HEK293 (cell line): ENCODE results near the gene MGAT4C.

ENCODE experiments used
- CTCF ChIA-PET: fragments of 350-600 bp; formaldehyde crosslinking; extraction: SDS; loops from one replicate; lab custom pipeline; 2021; ENCODE audit warnings: antibody characterized with exemption; lab: Yijun Ruan, JAX
- POLR2A ChIA-PET: fragments of 300-600 bp; formaldehyde crosslinking; extraction: SDS; loops from one replicate; lab custom pipeline; 2020; ENCODE audit warnings: antibody characterized with exemption, inconsistent platforms; lab: Yijun Ruan, JAX
- H3K27ac ChIP-seq: fragments of 200-500 bp; sonication (Bioruptor generic); 2 replicates; pipeline ENCODE4 v1.5.1; 2014; ENCODE audit warnings: low read depth, low read length, control low read depth, inconsistent platforms; ENCODE audit errors: extremely low read depth
- H3K36me3 ChIP-seq, 2 experiments: fragments of 200-500 bp in 1 of 2; sonication (Bioruptor generic) in 1 of 2; 1 replicate in 1 of 2; 2 replicates in 1 of 2; pipeline ENCODE4 v1.5.1; 2014 to 2017; ENCODE audit warnings: inconsistent platforms in 2 of 2, low read length in 2 of 2; ENCODE audit not compliant: control insufficient read depth in 2 of 2, insufficient read depth in 1 of 2
- H3K4me1 ChIP-seq: fragments of 200-500 bp; sonication (Bioruptor generic); 2 replicates; pipeline ENCODE4 v1.5.1; 2014; ENCODE audit warnings: mild to moderate bottlenecking, low read length, inconsistent platforms; ENCODE audit not compliant: control insufficient read depth, insufficient read depth
- H3K4me3 ChIP-seq: 2 replicates; pipeline ENCODE4 v1.5.1; 2011; ENCODE audit warnings: low read depth, mild to moderate bottlenecking, control low read depth, low read length, moderate library complexity
- H3K9me3 ChIP-seq: fragments of 200-500 bp; sonication (Bioruptor generic); 2 replicates; pipeline ENCODE4 v1.5.1; 2014; ENCODE audit warnings: low read depth, low read length, inconsistent platforms; ENCODE audit not compliant: control insufficient read depth, insufficient read depth
- AEBP2 ChIP-seq: fragments of 450-650 bp; formaldehyde crosslinking; IDR thresholded peaks from 2 replicates; pipeline ENCODE4 v1.5.1; 2016; ENCODE audit warnings: missing biosample characterization, missing genetic modification characterization, borderline replicate concordance
- HIC1 ChIP-seq: fragments of 450-650 bp; formaldehyde crosslinking; IDR thresholded peaks from 2 replicates; pipeline ENCODE4 v1.5.1; 2016; ENCODE audit warnings: missing biosample characterization, missing genetic modification characterization
- KLF9 ChIP-seq: fragments of 450-650 bp; formaldehyde crosslinking; IDR thresholded peaks from 2 replicates; pipeline ENCODE4 v1.5.1; 2016; ENCODE audit warnings: missing biosample characterization, missing genetic modification characterization, low read depth
- RBAK ChIP-seq: fragments of 450-650 bp; formaldehyde crosslinking; IDR thresholded peaks from 2 replicates; pipeline ENCODE4 v1.5.1; 2016; ENCODE audit warnings: missing biosample characterization, missing genetic modification characterization
- REST ChIP-seq: fragments of 450-650 bp; formaldehyde crosslinking; IDR thresholded peaks from 2 replicates; pipeline ENCODE4 v1.5.1; 2016; ENCODE audit warnings: missing biosample characterization, missing genetic modification characterization
- YY1 ChIP-seq: fragments of 450-650 bp; formaldehyde crosslinking; IDR thresholded peaks from 2 replicates; pipeline ENCODE4 v1.5.1; 2018; ENCODE audit warnings: missing biosample characterization, missing genetic modification characterization
- ZBTB1 ChIP-seq: fragments of 450-650 bp; formaldehyde crosslinking; IDR thresholded peaks from 2 replicates; pipeline ENCODE4 v1.5.1; 2016; ENCODE audit warnings: missing biosample characterization, missing genetic modification characterization
- ZBTB20 ChIP-seq: fragments of 450-650 bp; formaldehyde crosslinking; IDR thresholded peaks from 2 replicates; pipeline ENCODE4 v1.5.1; 2016; ENCODE audit warnings: missing biosample characterization, missing genetic modification characterization
- ZNF132 ChIP-seq: fragments of 450-650 bp; formaldehyde crosslinking; IDR thresholded peaks from 2 replicates; pipeline ENCODE4 v1.5.1; 2017; ENCODE audit warnings: missing biosample characterization, missing genetic modification characterization, borderline replicate concordance
- ZNF202 ChIP-seq: fragments of 450-650 bp; formaldehyde crosslinking; IDR thresholded peaks from 2 replicates; pipeline ENCODE4 v1.5.1; 2016; ENCODE audit warnings: missing biosample characterization, missing genetic modification characterization, borderline replicate concordance
- ZNF280D ChIP-seq: fragments of 450-650 bp; formaldehyde crosslinking; IDR thresholded peaks from 2 replicates; pipeline ENCODE4 v1.5.1; 2016; ENCODE audit warnings: missing biosample characterization, missing genetic modification characterization
- ZNF292 ChIP-seq: fragments of 450-650 bp; formaldehyde crosslinking; IDR thresholded peaks from 2 replicates; pipeline ENCODE4 v1.5.1; 2016; ENCODE audit warnings: low read depth, missing biosample characterization, missing genetic modification characterization, borderline replicate concordance
- ZNF324 ChIP-seq: fragments of 450-650 bp; formaldehyde crosslinking; IDR thresholded peaks from 2 replicates; pipeline ENCODE4 v1.5.1; 2016; ENCODE audit warnings: missing biosample characterization, missing genetic modification characterization
- ZNF341 ChIP-seq: fragments of 450-650 bp; formaldehyde crosslinking; IDR thresholded peaks from 2 replicates; pipeline ENCODE4; 2016; ENCODE audit warnings: low read depth, missing biosample characterization, missing genetic modification characterization
- ZNF449 ChIP-seq: fragments of 450-650 bp; formaldehyde crosslinking; IDR thresholded peaks from 2 replicates; pipeline ENCODE4 v1.5.1; 2017; ENCODE audit warnings: missing biosample characterization, mild to moderate bottlenecking, missing genetic modification characterization, moderate library complexity
- ZNF555 ChIP-seq: fragments of 450-650 bp; formaldehyde crosslinking; conservative IDR thresholded peaks from 2 replicates; pipeline ENCODE4 v1.5.1; 2017; ENCODE audit warnings: missing biosample characterization, mild to moderate bottlenecking, missing genetic modification characterization, inconsistent platforms
- ZNF560 ChIP-seq: fragments of 450-650 bp; formaldehyde crosslinking; IDR thresholded peaks from 2 replicates; pipeline ENCODE4 v1.5.1; 2017; ENCODE audit warnings: missing biosample characterization, missing genetic modification characterization, borderline replicate concordance
- ZNF776 ChIP-seq: fragments of 450-650 bp; formaldehyde crosslinking; IDR thresholded peaks from 2 replicates; pipeline ENCODE4 v1.5.0; 2017; ENCODE audit warnings: missing biosample characterization, missing genetic modification characterization, borderline replicate concordance

Gene MGAT4C

GRCh38 chr12:86257134-86257533, 943 bp upstream of the MGAT4C start:
- no peaks in the 10 kb centered on the region for H3K36me3 ChIP-seq
- no peak overlapping the region for H3K27ac ChIP-seq
- H3K9me3 ChIP-seq, result no peaks in the 10 kb centered on the region
- CTCF ChIA-PET, result interaction anchor here (0.6 kb wide), 1 partner anchor 674 kb away, joined by 3 read pairs; no protein-coding TSS in a partner anchor
- POLR2A ChIA-PET, result no interaction called here
- no peaks in the 10 kb centered on the region for H3K4me1 ChIP-seq
- H3K4me3 ChIP-seq, result no peak overlapping the region
- TF ChIP-seq ZNF776 (tag by site-specific recombination) (no peak), HIC1 (tag by site-specific recombination) (no peak), ZNF449 (no peak), ZNF555 (tag by site-specific recombination) (no peak), ZNF292 (tag by site-specific recombination) (no peak), ZBTB20 (no peak), ZNF560 (tag by site-specific recombination) (no peak), AEBP2 (tag by site-specific recombination) (no peak), ZNF341 (tag by site-specific recombination) (no peak), KLF9 (tag by site-specific recombination) (no peak), ZBTB1 (no peak), YY1 (tag by site-specific recombination) (no peak), ZNF202 (tag by site-specific recombination) (no peak), RBAK (tag by site-specific recombination) (no peak)

GRCh38 chr12:86254399-86255107, 1.6 kb downstream of the MGAT4C start:
- no peak overlapping the region for H3K27ac ChIP-seq
- no peaks in the 10 kb centered on the region for H3K36me3 ChIP-seq
- H3K4me1 ChIP-seq, result no peaks in the 10 kb centered on the region
- CTCF ChIA-PET, result interaction anchor here (0.6 kb wide), 1 partner anchor 136 kb away, joined by 3 read pairs; no protein-coding TSS in a partner anchor
- TF ChIP-seq ZNF280D (tag by site-specific recombination) (no peak), ZNF324 (no peak), ZNF132 (tag by site-specific recombination) (no peak), REST (tag by site-specific recombination) (no peak)
- POLR2A ChIA-PET, result no interaction called here
- no peak overlapping the region for H3K4me3 ChIP-seq
- H3K9me3 ChIP-seq, result no peaks in the 10 kb centered on the region
